ENCODE data around the gene BYSL.

The BYSL gene

DNA sequence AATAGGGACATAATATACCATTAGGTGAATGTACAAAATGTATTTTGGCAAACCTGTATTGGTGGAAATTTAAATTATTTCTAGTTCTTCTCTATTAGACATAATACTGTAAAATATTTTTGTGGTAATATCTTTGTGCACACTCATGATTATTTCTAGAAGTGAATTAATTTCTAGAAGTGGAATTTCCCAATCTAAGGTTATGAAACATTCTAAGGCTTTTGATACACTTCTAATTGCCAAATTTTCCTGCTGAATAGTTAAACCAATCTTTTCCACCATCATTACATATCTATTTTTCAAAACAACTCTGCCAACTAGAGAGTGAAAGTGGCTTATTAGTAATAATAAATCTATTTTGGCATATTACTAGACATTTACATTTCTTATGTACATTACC, 22.2 kb downstream of the BYSL start:
- DNase-seq = no peak

DNA sequence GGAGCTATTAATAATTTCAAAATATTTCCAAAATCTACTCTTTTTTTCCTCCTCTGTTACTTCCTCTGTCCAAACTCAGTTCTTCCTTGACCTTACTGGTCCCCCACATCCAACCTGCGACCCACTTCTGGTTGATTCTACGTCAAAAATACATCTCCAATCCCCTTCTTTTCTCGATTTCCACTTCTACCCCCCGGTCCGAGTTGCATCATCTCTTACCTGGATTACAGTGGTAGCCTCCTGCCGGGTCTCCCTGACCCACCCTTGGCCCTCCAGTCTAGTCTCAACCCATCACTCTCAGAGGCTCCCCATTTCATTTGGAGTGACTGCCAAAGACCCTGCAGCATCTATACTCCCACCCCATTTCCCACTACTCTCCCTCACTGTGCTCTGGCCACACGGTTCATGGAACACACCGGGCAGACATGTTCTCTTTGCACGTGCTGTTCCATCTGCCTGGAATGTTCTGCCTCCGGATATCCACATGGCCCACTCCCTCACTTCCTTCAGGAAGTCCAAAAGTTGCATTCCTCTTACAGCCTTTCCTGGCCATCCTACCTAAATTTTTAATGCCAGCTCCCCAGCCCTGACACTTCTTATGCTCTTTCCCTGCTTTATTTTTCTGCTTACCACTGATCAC, 26.4 kb downstream of the BYSL start:
- DNase-seq = no peak

GRCh38 chr6:41954668-41955067, 33.4 kb downstream of the BYSL start:
- DNase-seq = no peak

DNA sequence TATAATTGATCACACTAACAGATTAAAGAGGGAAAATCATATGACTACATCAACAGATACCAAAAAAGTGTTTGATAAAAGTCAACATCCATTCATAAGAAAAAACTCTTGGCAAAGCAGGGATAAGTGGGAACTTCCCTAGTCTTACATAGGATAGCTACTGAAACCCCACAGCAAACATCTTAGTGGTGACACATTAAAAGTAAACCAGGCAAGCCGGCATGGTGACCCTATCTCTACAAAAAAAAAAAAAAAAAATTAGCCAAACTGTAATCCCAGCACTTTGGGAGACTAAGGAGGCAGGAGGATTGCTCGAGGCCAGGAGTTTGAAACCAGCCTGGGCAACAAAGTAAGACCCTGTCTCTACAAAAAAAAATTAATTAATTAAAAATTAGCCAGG, 34.1 kb downstream of the BYSL start:
- DNase-seq = no peak

- DNase-seq = no peak
These were observed 35.8 kb downstream of the BYSL start for GRCh38 chr6:41957117-41957516.

GRCh38 chr6:41958022-41958856, 36.9 kb downstream of the BYSL start:
- no peak for DNase-seq

GRCh38 chr6:41960028-41960427, 38.7 kb downstream of the BYSL start:
- no peak for DNase-seq

DNA sequence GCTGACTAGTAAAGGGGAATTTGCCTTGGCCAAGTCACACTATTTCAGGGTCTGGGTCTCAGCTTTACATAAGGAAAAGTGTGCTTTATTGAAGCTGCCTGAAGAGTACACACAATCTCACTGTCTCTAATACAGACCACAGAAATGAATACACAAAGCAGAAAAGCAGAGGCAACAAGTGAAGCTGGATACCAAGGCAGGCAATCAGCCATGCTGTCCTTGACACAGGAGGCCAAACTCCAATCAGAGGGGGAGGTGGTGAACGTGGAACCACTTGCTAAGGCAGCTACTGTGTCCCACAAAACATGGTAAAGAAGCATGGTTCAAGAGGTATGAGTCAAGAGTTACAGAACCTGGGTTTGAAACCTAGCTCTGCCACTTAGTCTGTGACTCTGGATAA, 42.1 kb downstream of the BYSL start:
- no peak for DNase-seq

DNA sequence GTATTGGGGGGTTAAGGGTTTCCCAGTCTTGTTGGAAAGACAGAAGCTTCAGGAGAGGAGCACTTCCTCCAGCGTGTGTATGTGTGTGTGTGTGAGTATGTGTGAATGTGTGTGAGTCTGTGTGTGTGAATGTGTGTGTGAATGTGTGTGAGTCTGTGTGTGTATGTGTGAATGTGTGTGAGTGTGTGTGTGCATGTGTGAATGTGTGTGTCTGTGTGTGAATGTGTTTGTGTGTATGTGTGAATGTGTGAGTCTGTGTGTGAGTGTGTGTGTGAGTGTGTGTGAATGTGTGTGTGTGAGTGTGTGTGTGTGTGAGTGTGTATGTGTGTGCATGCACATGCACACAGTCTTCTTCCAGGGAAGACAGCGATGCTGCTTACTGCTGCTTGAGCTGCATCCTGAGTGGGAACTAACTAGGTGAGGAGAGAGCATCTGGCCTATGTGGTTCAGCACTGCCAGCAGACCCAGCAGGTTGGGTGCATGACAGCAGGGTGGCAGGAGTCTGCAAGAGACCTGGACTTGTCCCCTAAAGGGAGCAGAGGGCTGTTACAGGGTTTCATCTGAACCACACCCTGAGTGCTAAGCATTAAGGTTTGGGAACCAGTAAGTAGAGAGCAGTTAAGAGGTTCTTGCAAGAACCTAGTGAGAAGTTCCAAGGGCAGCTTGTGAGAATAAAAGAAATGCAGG, 43.0 kb downstream of the BYSL start:
- DNase-seq = no peak

- no peak for DNase-seq
These were observed 44.3 kb downstream of the BYSL start for GRCh38 chr6:41965429-41966213.

- DNase-seq = no peak
These were observed 45.1 kb downstream of the BYSL start for GRCh38 chr6:41966214-41966920.

GRCh38 chr6:41966961-41967311, 45.6 kb downstream of the BYSL start:
- DNase-seq = no peak

- no peak for DNase-seq
These were observed 46.3 kb downstream of the BYSL start for GRCh38 chr6:41967312-41968287.

DNA sequence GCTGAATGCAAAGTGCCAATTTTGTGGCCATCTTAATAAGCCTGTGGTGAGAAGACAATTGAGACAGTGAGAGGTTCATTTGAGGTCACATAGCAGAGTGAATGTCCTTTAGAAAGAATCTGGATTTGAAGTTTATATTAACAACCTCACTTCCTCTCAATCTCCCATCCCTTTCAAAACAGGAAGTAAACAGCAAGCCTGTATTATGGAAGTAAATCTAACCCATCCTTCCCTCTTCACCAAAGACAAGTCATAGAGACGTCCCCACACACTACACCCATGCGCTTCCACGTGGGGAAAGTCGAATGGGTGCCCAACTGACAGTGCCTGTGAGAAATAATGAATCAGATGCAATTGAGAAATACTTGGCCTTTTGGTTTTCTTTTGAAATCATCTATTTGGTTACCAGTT, 49.1 kb downstream of the BYSL start:
- no peak for DNase-seq

- no peak for DNase-seq
These were observed 51.5 kb downstream of the BYSL start for GRCh38 chr6:41972826-41973225.

- no peak for DNase-seq
These were observed 53.1 kb downstream of the BYSL start for GRCh38 chr6:41974281-41974825.

- no peak for DNase-seq
These were observed 54.0 kb downstream of the BYSL start for GRCh38 chr6:41975276-41975675.

DNA sequence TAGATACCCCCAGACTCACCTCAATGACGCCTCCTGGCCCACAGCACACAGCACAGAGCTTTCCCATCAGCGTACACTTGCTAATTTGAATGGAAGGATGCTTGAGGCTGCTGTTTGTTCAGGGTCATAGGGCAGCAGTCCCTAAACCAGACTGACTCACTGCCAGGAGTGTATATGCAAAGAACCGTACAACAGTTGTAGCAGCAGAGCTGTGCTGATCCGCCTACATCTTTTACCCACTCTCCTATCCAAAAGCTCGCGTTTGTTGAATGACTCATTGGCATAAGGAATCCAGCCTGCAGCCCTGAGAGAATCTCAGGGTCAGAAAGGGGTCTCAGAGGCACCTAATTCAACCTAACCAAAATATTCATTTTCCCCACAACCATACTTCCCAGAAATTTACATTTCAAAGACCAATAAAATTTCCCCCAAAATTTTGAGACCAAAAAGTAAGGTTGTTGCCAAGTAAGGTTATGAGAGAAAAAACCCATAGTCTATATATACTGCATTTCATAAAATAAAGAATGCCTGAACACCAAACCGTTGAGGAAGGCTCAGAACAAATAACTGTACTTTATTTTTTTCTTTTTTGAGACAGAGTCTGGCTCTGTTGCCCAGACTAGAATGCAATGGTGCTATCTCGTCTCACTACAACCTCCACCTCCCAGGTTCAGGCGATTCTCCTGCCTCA, 55.6 kb downstream of the BYSL start:
- no peak for DNase-seq
